NCI-H2171 (cell line): ENCODE results near the gene KRTAP4-6.
"Not testable (repeated sequence)": the region's sequence is repeated elsewhere in the genome, so short reads cannot be mapped to it uniquely, and the experiment has no call there.

ENCODE experiments used
- DNase-seq: peaks from one replicate; lab custom pipeline; 2025; lab: John Stamatoyannopoulos, UW

Gene KRTAP4-6

GRCh38 chr17:41107941-41108450, 32.3 kb downstream of the KRTAP4-6 start:
- DNase-seq, result no peak

- not testable (repeated sequence) for DNase-seq
Observed at GRCh38 chr17:41105347-41105746, 35.0 kb downstream of the KRTAP4-6 start, which contains the start of gene KRTAP4-9. TSS of gene KRTAP4-9 (plus strand) at chr17:41105389. CDS start at chr17:41105389, 0 bp downstream.

GRCh38 chr17:41104386-41105038, 35.8 kb downstream of the KRTAP4-6 start:
- DNase-seq, result not testable (repeated sequence)

- no peak for DNase-seq
Observed at GRCh38 chr17:41103896-41104295, 36.4 kb downstream of the KRTAP4-6 start.

DNA sequence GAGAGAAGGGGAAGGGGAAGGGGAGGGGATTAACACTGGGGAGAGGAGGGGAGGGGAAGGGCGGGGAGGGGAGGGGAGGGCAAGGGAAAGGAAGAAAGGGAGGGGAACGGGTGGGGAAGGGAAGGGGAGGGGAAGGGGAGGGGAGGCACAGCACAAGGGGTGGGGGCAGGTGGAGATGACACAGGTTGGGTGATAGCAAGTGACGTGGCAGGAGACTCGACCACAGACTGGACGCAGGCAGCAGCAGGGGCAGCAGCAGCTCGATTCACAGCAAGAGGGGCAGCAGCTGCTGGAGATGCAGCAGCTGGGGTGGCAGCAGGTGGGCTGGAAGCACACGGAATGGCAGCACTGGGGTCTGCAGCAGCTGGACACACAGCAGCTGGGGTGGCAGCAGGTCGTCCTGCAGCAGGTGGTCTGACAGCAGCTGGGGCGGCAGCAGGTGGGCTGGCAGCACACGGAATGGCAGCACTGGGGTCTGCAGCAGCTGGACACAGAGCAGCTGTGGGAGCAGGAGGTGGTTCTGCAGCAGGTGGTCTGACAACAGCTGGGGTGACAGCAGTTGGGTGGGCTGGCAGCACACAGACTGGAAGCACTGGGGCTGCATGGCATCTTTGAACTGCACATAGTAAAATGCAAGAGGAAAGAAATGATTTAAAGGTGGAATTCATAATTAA, 38.6 kb downstream of the KRTAP4-6 start, which contains the start of gene KRTAP4-16:
Gene KRTAP4-16, minus strand, starts transcription at position 624 of the 674 bp plus-strand sequence. Its CDS starts 0 bp downstream, at position 624.
- DNase-seq, result no peak

DNA sequence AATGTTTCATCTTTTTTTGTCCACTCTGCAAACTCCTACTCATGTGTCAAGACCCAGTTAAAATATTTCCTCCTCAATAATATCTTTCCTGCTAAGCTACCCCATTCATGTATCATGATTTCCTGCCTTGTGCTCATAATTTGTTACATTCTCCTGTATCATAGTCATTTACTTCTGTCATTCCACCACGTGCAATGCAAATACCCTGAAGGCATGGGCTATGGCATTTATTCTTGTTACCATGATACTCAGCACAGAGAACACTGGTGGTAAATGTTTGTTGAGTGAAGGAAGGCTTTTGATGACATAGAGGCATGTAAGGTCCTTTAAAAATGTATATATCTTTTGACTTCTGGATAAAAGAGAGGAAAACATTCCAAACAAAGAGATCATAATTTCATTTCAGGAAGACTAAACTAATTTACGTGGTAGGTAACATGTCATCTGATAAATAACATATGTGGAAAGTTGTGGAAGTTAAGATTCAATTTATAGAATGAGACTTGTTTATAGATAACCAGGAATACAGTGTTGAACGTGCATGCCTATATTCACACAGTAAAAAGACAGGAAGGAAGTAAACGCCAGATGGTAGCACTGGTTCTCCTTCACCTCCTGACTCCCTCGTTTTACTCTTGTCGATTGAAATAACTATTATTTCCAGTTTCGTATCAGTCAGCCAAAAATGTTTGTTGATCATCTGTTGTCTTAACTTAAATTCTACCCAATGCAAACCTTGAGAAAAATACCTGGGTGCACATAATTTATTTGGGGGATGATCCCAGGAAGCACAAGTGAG, 40.5 kb downstream of the KRTAP4-6 start:
- DNase-seq, result not testable (repeated sequence)

DNA sequence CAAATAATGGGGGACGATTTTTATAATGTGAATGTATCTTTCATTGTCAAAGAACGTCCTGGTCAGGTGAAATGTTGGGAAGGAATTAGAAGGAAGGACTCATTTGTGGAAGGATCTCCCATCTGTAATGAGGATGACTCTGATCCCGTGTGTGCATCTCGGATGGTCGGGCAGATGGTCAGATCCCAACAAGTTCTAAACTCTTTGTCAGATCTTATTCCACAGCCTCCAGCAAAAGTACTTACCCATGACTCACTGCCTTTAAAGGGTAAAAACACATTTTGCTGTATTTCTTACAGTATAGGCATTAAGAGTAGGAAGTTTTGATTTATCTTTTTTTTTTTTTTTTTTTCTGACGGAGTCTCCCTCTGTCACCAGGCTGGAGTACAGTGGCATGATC, 41.9 kb downstream of the KRTAP4-6 start:
- DNase-seq, result no peak

DNA sequence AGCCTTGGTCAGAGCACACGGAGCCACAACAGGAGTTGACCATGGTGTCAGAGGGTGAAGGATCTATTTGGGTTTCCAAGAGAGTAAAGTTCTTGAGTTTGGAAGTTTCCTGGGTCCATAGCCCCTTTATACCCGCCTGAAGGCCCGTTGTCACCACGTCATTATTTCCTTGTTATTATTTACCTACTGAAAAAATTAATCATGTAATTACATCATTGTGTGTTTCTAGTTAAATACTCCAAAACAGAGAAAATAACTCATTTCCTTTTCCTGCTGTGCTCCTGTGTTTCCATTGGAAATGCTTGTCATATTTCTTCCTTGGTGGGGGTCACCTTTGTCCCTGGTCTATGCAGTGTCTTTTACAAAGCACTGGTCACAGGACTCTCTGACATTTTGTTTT, 42.3 kb downstream of the KRTAP4-6 start, which contains the start of gene KRTAP4-8:
Gene KRTAP4-8, minus strand, starts transcription at position 101 of the 400 bp plus-strand sequence. Its CDS starts 58 bp downstream, at position 43.
- no peak for DNase-seq

GRCh38 chr17:41096055-41096454, 44.3 kb downstream of the KRTAP4-6 start:
- no peak for DNase-seq
